A204.1 (cell line): Measurements from ENCODE around the gene AFTPH.

Experiments used
- FAIRE-seq: peaks from 2 replicates; lab custom pipeline; 2012; peaks lifted over from hg19 to GRCh38; lab: Jason Lieb, UNC

AFTPH gene

GRCh38 chr2:64523666-64524603 is at the start of gene AFTPH:
Gene AFTPH, plus strand, starts transcription at chr2:64524328. Its CDS starts 27,147 bp downstream, at chr2:64551475.
- peak; percentile 90 for FAIRE-seq

- no peak for FAIRE-seq
Observed at GRCh38 chr2:64474636-64475035, 49.5 kb upstream of the AFTPH start.

GRCh38 chr2:64477037-64477436 is 47.1 kb upstream of the AFTPH start:
- no peak for FAIRE-seq

GRCh38 chr2:64477979-64478378 is 46.1 kb upstream of the AFTPH start:
- FAIRE-seq = no peak

- FAIRE-seq = no peak
Observed at GRCh38 chr2:64478502-64479230, 45.5 kb upstream of the AFTPH start.

- no peak for FAIRE-seq
Observed at GRCh38 chr2:64479259-64480117, 44.6 kb upstream of the AFTPH start.

- no peak for FAIRE-seq
Observed at GRCh38 chr2:64481665-64482064, 42.5 kb upstream of the AFTPH start.

- no peak for FAIRE-seq
Observed at GRCh38 chr2:64482243-64482642, 41.9 kb upstream of the AFTPH start.

- no peak for FAIRE-seq
Observed at GRCh38 chr2:64482765-64483504, 41.2 kb upstream of the AFTPH start.

GRCh38 chr2:64485331-64485730 is 38.8 kb upstream of the AFTPH start:
- no peak for FAIRE-seq

GRCh38 chr2:64485961-64486360 is 38.2 kb upstream of the AFTPH start:
- no peak for FAIRE-seq

GRCh38 chr2:64487256-64488049 is 36.7 kb upstream of the AFTPH start:
- no peak for FAIRE-seq

- no peak for FAIRE-seq
Observed at GRCh38 chr2:64488050-64488974, 35.8 kb upstream of the AFTPH start.

GRCh38 chr2:64489081-64489751 is 34.9 kb upstream of the AFTPH start:
- FAIRE-seq = no peak

GRCh38 chr2:64491426-64491825 is 32.7 kb upstream of the AFTPH start:
- no peak for FAIRE-seq

- FAIRE-seq = no peak
Observed at GRCh38 chr2:64492272-64492671, 31.9 kb upstream of the AFTPH start.

- no peak for FAIRE-seq
Observed at GRCh38 chr2:64492821-64493220, 31.3 kb upstream of the AFTPH start.

- no peak for FAIRE-seq
Observed at GRCh38 chr2:64493788-64494187, 30.3 kb upstream of the AFTPH start.

- no peak for FAIRE-seq
Observed at GRCh38 chr2:64498438-64498837, 25.7 kb upstream of the AFTPH start.
